Thoracic aorta (tissue), 2 donors: ENCODE results near the gene USP14. TPM values are rescaled to one million over a fixed set of nuclear protein-coding genes. Genes with fewer than 3 reads are reported as not detected.
"Not testable (repeated sequence)": the region's sequence is repeated elsewhere in the genome, so short reads cannot be mapped to it uniquely, and the experiment has no call there.

Experiments
- ATAC-seq: fragments of 150-250 bp; one replicate; pipeline ENCODE4 v1.8.0; 2017; ENCODE audit warnings: low read depth; ENCODE audit not compliant: insufficient number of reproducible peaks, low FRiP score
- DNase-seq: peaks from one replicate; pipeline ENCODE4 v3.0.0-alpha.2; 2020; ENCODE audit warnings: low spot score
- H3K27ac ChIP-seq, 2 donors: fragments of 200-600 bp; sonication (generic); 1 replicate in 1 of 2; 2 replicates in 1 of 2; pipeline ENCODE4 v1.5.1; 2016; ENCODE audit warnings: mild to moderate bottlenecking in 2 of 2, moderate library complexity in 2 of 2
- H3K27me3 ChIP-seq: fragments of 200-600 bp; sonication (generic); replicated peaks from 2 replicates; pipeline ENCODE4 v1.6.0; 2016; ENCODE audit warnings: mild to moderate bottlenecking; ENCODE audit not compliant: insufficient read depth
- H3K36me3 ChIP-seq: fragments of 200-600 bp; sonication (generic); one replicate; pipeline ENCODE4 v1.5.1; 2016
- H3K4me1 ChIP-seq, 2 donors: fragments of 200-600 bp; sonication (generic); 1 replicate in 1 of 2; 2 replicates in 1 of 2; pipeline versions ENCODE4 v1.5.1 to v1.6.0; 2016; ENCODE audit warnings: low read depth in 2 of 2, mild to moderate bottlenecking in 1 of 2; ENCODE audit not compliant: control insufficient read depth in 1 of 2
- H3K4me3 ChIP-seq: fragments of 200-600 bp; sonication (generic); 2 replicates; pipeline ENCODE4 v1.5.1; 2016; ENCODE audit warnings: mild to moderate bottlenecking
- H3K9me3 ChIP-seq: fragments of 200-600 bp; sonication (generic); 2 replicates; pipeline ENCODE4 v1.5.1; 2016
- CTCF ChIP-seq: fragments of 200-600 bp; sonication (generic); IDR thresholded peaks from one replicate; pipeline ENCODE4 v1.5.1; 2019; ENCODE audit warnings: antibody characterized with exemption
- total RNA-seq, 2 donors: library from RNA; depleted of rRNA; stranded (reverse); fragments of >200 nt; gene quantifications; one replicate each; pipeline versions ENCODE4 v1.1.0 to v1.2.3, GENCODE V29; 2016

USP14 gene
- total RNA-seq, result 10 to 100 TPM; 26.2 to 33.3 TPM

- Histone ChIP-seq H3K27ac (peak within 1 kb of the TSS; percentile 74 to 88), H3K4me3 (peak within 1 kb of the TSS; percentile 93), H3K27me3 (no peaks in the 10 kb centered on the region), H3K4me1 (peaks cover 9 to 19% of the 10 kb centered on the region in 2 donors), H3K36me3 (no peaks in the 10 kb centered on the region), H3K9me3 (no peaks in the 10 kb centered on the region)
- TF ChIP-seq CTCF, result no peak
- DNase-seq (peak; percentile 90), ATAC-seq (peak; percentile 95)
Observed at GRCh38 chr18:158128-159036, at the start of gene USP14. TSS of gene USP14 (plus strand) at chr18:158557. CDS start at chr18:158699, 142 bp downstream.

GRCh38 chr18:108665-109063 is 49.7 kb upstream of the USP14 start:
- not testable (repeated sequence) for H3K4me3 ChIP-seq, H3K9me3 ChIP-seq, H3K36me3 ChIP-seq, H3K27ac ChIP-seq, H3K27me3 ChIP-seq, H3K4me1 ChIP-seq, DNase-seq
- peak; percentile 17 for ATAC-seq

GRCh38 chr18:109130-109921 is 49.0 kb upstream of the USP14 start:
- DNase-seq, H3K36me3 ChIP-seq, H3K27ac ChIP-seq, H3K4me3 ChIP-seq, H3K4me1 ChIP-seq, H3K9me3 ChIP-seq, H3K27me3 ChIP-seq: not testable (repeated sequence)
- ATAC-seq, result peak; percentile 27

- H3K4me1 ChIP-seq, H3K36me3 ChIP-seq, H3K27me3 ChIP-seq, H3K4me3 ChIP-seq, H3K9me3 ChIP-seq, ATAC-seq, H3K27ac ChIP-seq, DNase-seq: not testable (repeated sequence)
Observed at GRCh38 chr18:109922-110261, 48.5 kb upstream of the USP14 start.

GRCh38 chr18:110351-111201 is 47.8 kb upstream of the USP14 start:
- H3K9me3 ChIP-seq, H3K4me1 ChIP-seq, H3K27ac ChIP-seq, DNase-seq, H3K27me3 ChIP-seq, H3K4me3 ChIP-seq, H3K36me3 ChIP-seq, ATAC-seq: not testable (repeated sequence)

GRCh38 chr18:111306-112014 is 46.9 kb upstream of the USP14 start:
- DNase-seq (no peak), ATAC-seq (no peak)
- no peaks in the 10 kb centered on the region for H3K9me3 ChIP-seq
- peaks cover 0 to 8% of the 10 kb centered on the region in 2 donors for H3K4me1 ChIP-seq
- peak overlapping the region; percentile 66 for H3K4me3 ChIP-seq
- peak overlapping the region in 1 of 2 donors; percentile 65 for H3K27ac ChIP-seq
- no peaks in the 10 kb centered on the region for H3K36me3 ChIP-seq
- no peaks in the 10 kb centered on the region for H3K27me3 ChIP-seq
- TF ChIP-seq CTCF, result no peak

- not testable (repeated sequence) for H3K27ac ChIP-seq, ATAC-seq, H3K27me3 ChIP-seq, H3K9me3 ChIP-seq, H3K36me3 ChIP-seq, H3K4me1 ChIP-seq, DNase-seq
- H3K4me3 ChIP-seq, result peak overlapping the region; percentile 66
Observed at GRCh38 chr18:112015-112733, 46.2 kb upstream of the USP14 start.

GRCh38 chr18:120539-121260 is 37.7 kb upstream of the USP14 start:
- not testable (repeated sequence) for ATAC-seq, H3K4me1 ChIP-seq, H3K9me3 ChIP-seq, H3K27me3 ChIP-seq, H3K36me3 ChIP-seq, DNase-seq, H3K4me3 ChIP-seq, H3K27ac ChIP-seq
